Measurements from ENCODE around the gene SREBF1.

GRCh38 chr17:17776889-17777288 lies 59.9 kb downstream of the SREBF1 start:
- TF ChIP-seq POLR2A (IDR thresholded peaks at IDR 0.05), result no peak
- TF ChIP-seq, protein P1, sequence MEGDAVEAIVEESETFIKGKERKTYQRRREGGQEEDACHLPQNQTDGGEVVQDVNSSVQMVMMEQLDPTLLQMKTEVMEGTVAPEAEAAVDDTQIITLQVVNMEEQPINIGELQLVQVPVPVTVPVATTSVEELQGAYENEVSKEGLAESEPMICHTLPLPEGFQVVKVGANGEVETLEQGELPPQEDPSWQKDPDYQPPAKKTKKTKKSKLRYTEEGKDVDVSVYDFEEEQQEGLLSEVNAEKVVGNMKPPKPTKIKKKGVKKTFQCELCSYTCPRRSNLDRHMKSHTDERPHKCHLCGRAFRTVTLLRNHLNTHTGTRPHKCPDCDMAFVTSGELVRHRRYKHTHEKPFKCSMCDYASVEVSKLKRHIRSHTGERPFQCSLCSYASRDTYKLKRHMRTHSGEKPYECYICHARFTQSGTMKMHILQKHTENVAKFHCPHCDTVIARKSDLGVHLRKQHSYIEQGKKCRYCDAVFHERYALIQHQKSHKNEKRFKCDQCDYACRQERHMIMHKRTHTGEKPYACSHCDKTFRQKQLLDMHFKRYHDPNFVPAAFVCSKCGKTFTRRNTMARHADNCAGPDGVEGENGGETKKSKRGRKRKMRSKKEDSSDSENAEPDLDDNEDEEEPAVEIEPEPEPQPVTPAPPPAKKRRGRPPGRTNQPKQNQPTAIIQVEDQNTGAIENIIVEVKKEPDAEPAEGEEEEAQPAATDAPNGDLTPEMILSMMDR (IDR thresholded peaks at IDR 0.05), result no peak
